DOHH2 (cell line): ENCODE data around the gene WNT5B.
A peak's percentile ranks its signal among the peaks of the same experiment; 100 is the strongest.

ENCODE experiments used
- H3F3A ChIP-seq: fragments of 200-600 bp; sonication (generic), shearing (Covaris generic); 2 replicates; pipeline ENCODE4 v1.6.0; 2016; ENCODE audit warnings: antibody characterized with exemption, mild to moderate bottlenecking; ENCODE audit not compliant: control insufficient read depth, insufficient read depth
- H3K27ac ChIP-seq: fragments of 200-600 bp; sonication (generic); 2 replicates; pipeline ENCODE4 v1.5.1; 2014; ENCODE audit warnings: low read depth, mild to moderate bottlenecking, low read length, moderate library complexity
- H3K27me3 ChIP-seq: fragments of 200-600 bp; sonication (generic); 2 replicates; pipeline ENCODE4 v1.6.1; 2014; ENCODE audit warnings: mild to moderate bottlenecking, low read length, mixed read lengths; ENCODE audit not compliant: control insufficient read depth
- H3K36me3 ChIP-seq: fragments of 200-600 bp; sonication (generic); 2 replicates; pipeline ENCODE4 v1.6.1; 2014; ENCODE audit warnings: mild to moderate bottlenecking, low read length, moderate library complexity, mixed read lengths; ENCODE audit not compliant: control insufficient read depth
- H3K4me1 ChIP-seq: fragments of 200-600 bp; sonication (generic); 2 replicates; pipeline ENCODE4 v1.6.1; 2014; ENCODE audit warnings: mild to moderate bottlenecking, low read length, mixed read lengths; ENCODE audit not compliant: control insufficient read depth
- H3K4me2 ChIP-seq: fragments of 200-600 bp; sonication (generic); 2 replicates; pipeline ENCODE4 v1.6.0; 2014; ENCODE audit warnings: mild to moderate bottlenecking, low read length, moderate library complexity
- H3K4me3 ChIP-seq: fragments of 200-600 bp; sonication (generic); 2 replicates; pipeline ENCODE4 v1.5.1; 2014; ENCODE audit warnings: mild to moderate bottlenecking, low read length, mixed read lengths
- H3K79me2 ChIP-seq: fragments of 200-600 bp; sonication (generic); 2 replicates; pipeline ENCODE4 v1.6.1; 2014; ENCODE audit warnings: mild to moderate bottlenecking, low read length, mixed read lengths; ENCODE audit not compliant: control insufficient read depth
- H3K9me2 ChIP-seq: fragments of 200-600 bp; sonication (generic); replicated peaks from 2 replicates; pipeline ENCODE4 v1.6.1; 2014; ENCODE audit warnings: mild to moderate bottlenecking, low read length, mixed read lengths; ENCODE audit not compliant: control insufficient read depth
- H3K9me3 ChIP-seq: fragments of 200-600 bp; sonication (generic); 2 replicates; pipeline ENCODE4 v1.6.1; 2014; ENCODE audit warnings: antibody characterized with exemption, low read length, mixed read lengths; ENCODE audit not compliant: control insufficient read depth, insufficient read depth
- H4K20me1 ChIP-seq: fragments of 200-600 bp; sonication (generic); 2 replicates; pipeline ENCODE4 v1.6.0; 2014; ENCODE audit warnings: low read depth, mild to moderate bottlenecking, antibody characterized with exemption, low read length, moderate library complexity; ENCODE audit not compliant: control insufficient read depth, insufficient read depth
- EZH2phosphoT487 ChIP-seq: fragments of 200-600 bp; sonication (generic); IDR thresholded peaks from 2 replicates; pipeline ENCODE4 v1.6.1; 2017; ENCODE audit warnings: borderline replicate concordance, mild to moderate bottlenecking, antibody characterized with exemption, low read length, moderate library complexity, mixed read lengths
- TF ChIP-seq, protein P1 (sequence below): fragments of 200-600 bp; sonication (generic); IDR thresholded peaks from one replicate; pipeline ENCODE4 v1.5.1; 2014; ENCODE audit warnings: antibody characterized with exemption, mild to moderate bottlenecking, low read depth, low read length; ENCODE audit not compliant: poor library complexity, severe bottlenecking

WNT5B gene

DNA sequence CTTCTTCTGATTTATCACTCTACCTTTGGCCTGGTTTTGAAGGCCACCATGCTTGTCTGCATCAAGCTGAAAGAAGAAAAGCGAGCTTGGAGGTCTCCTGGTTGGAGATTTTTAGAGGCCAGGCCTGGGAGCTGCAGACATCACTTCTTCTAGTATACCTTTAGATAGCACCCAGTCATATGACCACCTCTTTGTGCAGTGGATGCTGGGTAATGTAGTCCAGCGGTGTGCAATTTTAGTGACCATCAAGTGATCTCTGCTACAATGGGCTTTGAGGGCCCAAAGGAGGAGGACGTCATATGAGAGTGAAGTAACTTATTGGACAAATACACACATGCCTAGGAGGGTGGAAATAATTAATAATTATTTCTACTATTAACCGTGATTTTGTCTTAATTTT is 15.2 kb upstream of the WNT5B start:
- H4K20me1 ChIP-seq = no peaks in the 10 kb centered on the region
- H3K4me2 ChIP-seq = no peak overlapping the region
- H3K4me1 ChIP-seq = peaks cover 13% of the 10 kb centered on the region
- no peak overlapping the region for H3K27ac ChIP-seq
- no peak for TF ChIP-seq EZH2phosphoT487
- TF ChIP-seq, protein P1, sequence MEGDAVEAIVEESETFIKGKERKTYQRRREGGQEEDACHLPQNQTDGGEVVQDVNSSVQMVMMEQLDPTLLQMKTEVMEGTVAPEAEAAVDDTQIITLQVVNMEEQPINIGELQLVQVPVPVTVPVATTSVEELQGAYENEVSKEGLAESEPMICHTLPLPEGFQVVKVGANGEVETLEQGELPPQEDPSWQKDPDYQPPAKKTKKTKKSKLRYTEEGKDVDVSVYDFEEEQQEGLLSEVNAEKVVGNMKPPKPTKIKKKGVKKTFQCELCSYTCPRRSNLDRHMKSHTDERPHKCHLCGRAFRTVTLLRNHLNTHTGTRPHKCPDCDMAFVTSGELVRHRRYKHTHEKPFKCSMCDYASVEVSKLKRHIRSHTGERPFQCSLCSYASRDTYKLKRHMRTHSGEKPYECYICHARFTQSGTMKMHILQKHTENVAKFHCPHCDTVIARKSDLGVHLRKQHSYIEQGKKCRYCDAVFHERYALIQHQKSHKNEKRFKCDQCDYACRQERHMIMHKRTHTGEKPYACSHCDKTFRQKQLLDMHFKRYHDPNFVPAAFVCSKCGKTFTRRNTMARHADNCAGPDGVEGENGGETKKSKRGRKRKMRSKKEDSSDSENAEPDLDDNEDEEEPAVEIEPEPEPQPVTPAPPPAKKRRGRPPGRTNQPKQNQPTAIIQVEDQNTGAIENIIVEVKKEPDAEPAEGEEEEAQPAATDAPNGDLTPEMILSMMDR = no peak
- no peaks in the 10 kb centered on the region for H3K9me2 ChIP-seq
- no peak overlapping the region for H3K4me3 ChIP-seq
- no peaks in the 10 kb centered on the region for H3K36me3 ChIP-seq
- H3K27me3 ChIP-seq = peaks cover 32% of the 10 kb centered on the region
- 0 out of 2 replicates have a peak, but pooled peaks cover 2% of the 10 kb centered on the region for H3F3A ChIP-seq
- H3K79me2 ChIP-seq = no peaks in the 10 kb centered on the region
- H3K9me3 ChIP-seq = no peaks in the 10 kb centered on the region

DNA sequence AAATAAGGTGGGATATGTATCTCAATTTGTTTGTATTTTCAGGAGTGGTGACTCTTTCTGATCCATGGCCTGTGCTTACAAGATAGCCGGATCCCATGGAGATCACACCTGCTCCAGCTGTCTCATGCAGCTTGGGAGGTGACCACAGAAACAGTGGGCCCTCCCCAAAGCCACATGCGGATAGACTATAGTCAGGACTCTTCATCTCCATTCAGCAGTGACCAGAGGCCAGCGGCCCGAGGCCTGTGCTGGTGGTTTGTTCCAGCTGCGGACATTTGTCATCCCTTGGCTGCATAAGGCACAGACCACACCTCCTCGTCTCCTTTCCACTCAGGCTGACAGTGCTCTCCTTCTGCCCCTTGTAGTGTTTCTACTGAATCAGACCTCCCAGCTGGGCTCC is 14.7 kb upstream of the WNT5B start:
- Histone ChIP-seq H3K9me2 (no peaks in the 10 kb centered on the region), H3K36me3 (no peaks in the 10 kb centered on the region), H3K27me3 (peaks cover 35% of the 10 kb centered on the region), H3K79me2 (no peaks in the 10 kb centered on the region), H3F3A (0 out of 2 replicates have a peak, but pooled peaks cover 2% of the 10 kb centered on the region), H4K20me1 (no peaks in the 10 kb centered on the region), H3K27ac (no peak overlapping the region), H3K4me1 (peaks cover 8% of the 10 kb centered on the region), H3K4me2 (no peak overlapping the region), H3K4me3 (no peak overlapping the region), H3K9me3 (no peaks in the 10 kb centered on the region)
- TF ChIP-seq EZH2phosphoT487 = no peak
- TF ChIP-seq, protein P1 = no peak

- Histone ChIP-seq H3F3A (no peaks in the 10 kb centered on the region), H4K20me1 (no peaks in the 10 kb centered on the region), H3K4me3 (no peak overlapping the region), H3K4me1 (peaks cover 8% of the 10 kb centered on the region), H3K36me3 (no peaks in the 10 kb centered on the region), H3K9me2 (no peaks in the 10 kb centered on the region), H3K79me2 (no peaks in the 10 kb centered on the region), H3K9me3 (no peaks in the 10 kb centered on the region), H3K4me2 (no peak overlapping the region), H3K27ac (no peak overlapping the region), H3K27me3 (peaks cover 42% of the 10 kb centered on the region)
- TF ChIP-seq, protein P1 = no peak
- 0 out of 2 replicates have a peak, but pooled peaks have one; percentile 30 for TF ChIP-seq EZH2phosphoT487
Observed at GRCh38 chr12:1616233-1617066, 12.6 kb upstream of the WNT5B start.
